HG02973 (cell line): ENCODE measurements around the gene TCEA2.

Experiments used
- ATAC-seq: cut with Tn5 transposase; IDR thresholded peaks from one replicate; pipeline ENCODE4 v1.9.1; 2021; ENCODE audit warnings: moderate library complexity; ENCODE audit not compliant: unreplicated experiment

Gene TCEA2

GRCh38 chr20:64035066-64035932 lies 27.7 kb upstream of the TCEA2 start:
- no peak for ATAC-seq

GRCh38 chr20:64035933-64036345 lies 27.1 kb upstream of the TCEA2 start, which contains the start of gene C20orf204:
Gene C20orf204, plus strand, starts transcription at chr20:64036182. Its CDS starts 142 bp downstream, at chr20:64036324.
- ATAC-seq = no peak

GRCh38 chr20:64036346-64037198 lies 26.4 kb upstream of the TCEA2 start:
- ATAC-seq = no peak

- ATAC-seq = no peak
Observed at GRCh38 chr20:64037199-64037497, 25.9 kb upstream of the TCEA2 start.

GRCh38 chr20:64037498-64038213 lies 25.3 kb upstream of the TCEA2 start:
- ATAC-seq = no peak

- no peak for ATAC-seq
Observed at GRCh38 chr20:64038224-64038564, 24.8 kb upstream of the TCEA2 start.

GRCh38 chr20:64038565-64039292 lies 24.3 kb upstream of the TCEA2 start:
- no peak for ATAC-seq

- no peak for ATAC-seq
Observed at GRCh38 chr20:64039293-64040160, 23.5 kb upstream of the TCEA2 start.

GRCh38 chr20:64040231-64041039 lies 22.6 kb upstream of the TCEA2 start:
- ATAC-seq = no peak

GRCh38 chr20:64041040-64041780 lies 21.8 kb upstream of the TCEA2 start:
- ATAC-seq = no peak

- no peak for ATAC-seq
Observed at GRCh38 chr20:64041781-64042053, 21.3 kb upstream of the TCEA2 start.

GRCh38 chr20:64042054-64042781 lies 20.8 kb upstream of the TCEA2 start:
- no peak for ATAC-seq

GRCh38 chr20:64043768-64044167 lies 19.2 kb upstream of the TCEA2 start:
- ATAC-seq = no peak

GRCh38 chr20:64044484-64045247 lies 18.3 kb upstream of the TCEA2 start:
- no peak for ATAC-seq

- no peak for ATAC-seq
Observed at GRCh38 chr20:64045346-64046011, 17.5 kb upstream of the TCEA2 start.

- ATAC-seq = no peak
Observed at GRCh38 chr20:64047046-64047389, 16.0 kb upstream of the TCEA2 start.

GRCh38 chr20:64047968-64048401 lies 15.0 kb upstream of the TCEA2 start:
- no peak for ATAC-seq
